WERI-Rb-1 (cell line): ENCODE data around the gene LOXL4.

Experiments used
- DNase-seq: peaks from one replicate; pipeline ENCODE4 v3.0.0-alpha.2; 2020
- H3K27ac ChIP-seq: fragments of 250-450 bp; sonication (Bioruptor Pico); 2 replicates; pipeline ENCODE4 v1.5.1; 2020; ENCODE audit warnings: mild to moderate bottlenecking, moderate library complexity
- H3K27me3 ChIP-seq: fragments of 250-450 bp; sonication (Bioruptor Pico); 2 replicates; pipeline ENCODE4 v1.5.1; 2021; ENCODE audit warnings: mild to moderate bottlenecking, low read depth, moderate library complexity; ENCODE audit not compliant: insufficient read depth, severe bottlenecking
- H3K36me3 ChIP-seq: fragments of 250-450 bp; sonication (Bioruptor Pico); 2 replicates; pipeline ENCODE4 v1.5.1; 2020; ENCODE audit warnings: mild to moderate bottlenecking, moderate library complexity
- H3K4me3 ChIP-seq: 2 replicates; pipeline ENCODE4 v1.5.1; 2011; ENCODE audit warnings: low read depth, mild to moderate bottlenecking, control low read depth, low read length
- H3K9me3 ChIP-seq: fragments of 250-450 bp; sonication (Bioruptor Pico); 2 replicates; pipeline ENCODE4 v1.5.1; 2021; ENCODE audit warnings: mild to moderate bottlenecking, moderate library complexity; ENCODE audit not compliant: severe bottlenecking
- TF ChIP-seq, protein P1 (sequence below): IDR thresholded peaks from 2 replicates; pipeline ENCODE4 v1.5.1; 2011; ENCODE audit warnings: low read depth, mild to moderate bottlenecking, control low read depth, inconsistent platforms, low read length

The LOXL4 gene

DNA sequence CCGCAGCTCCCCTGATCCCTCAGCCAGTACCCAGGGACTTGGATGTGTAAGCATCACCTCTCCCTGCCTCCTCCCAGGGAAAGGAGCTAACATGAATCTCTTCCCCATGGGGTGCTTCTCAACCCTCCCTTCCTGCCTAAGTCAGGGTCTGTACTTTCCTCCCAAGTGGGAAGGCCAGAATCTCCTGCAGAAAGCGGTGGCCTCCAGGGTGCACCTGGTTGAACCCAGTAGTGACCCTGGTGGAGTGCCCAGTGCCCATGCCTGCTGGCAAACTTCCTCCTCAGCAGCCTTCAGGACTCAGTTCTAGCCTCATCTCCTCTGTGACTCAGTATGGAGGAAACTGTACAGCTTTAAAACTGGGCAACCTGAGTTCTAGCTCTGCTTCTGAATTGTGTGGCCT lies 2.8 kb upstream of the LOXL4 start:
- Histone ChIP-seq H3K4me3 (no peak overlapping the region), H3K36me3 (no peaks in the 10 kb centered on the region), H3K27me3 (no peaks in the 10 kb centered on the region), H3K27ac (no peak overlapping the region), H3K9me3 (no peaks in the 10 kb centered on the region)
- TF ChIP-seq, protein P1, sequence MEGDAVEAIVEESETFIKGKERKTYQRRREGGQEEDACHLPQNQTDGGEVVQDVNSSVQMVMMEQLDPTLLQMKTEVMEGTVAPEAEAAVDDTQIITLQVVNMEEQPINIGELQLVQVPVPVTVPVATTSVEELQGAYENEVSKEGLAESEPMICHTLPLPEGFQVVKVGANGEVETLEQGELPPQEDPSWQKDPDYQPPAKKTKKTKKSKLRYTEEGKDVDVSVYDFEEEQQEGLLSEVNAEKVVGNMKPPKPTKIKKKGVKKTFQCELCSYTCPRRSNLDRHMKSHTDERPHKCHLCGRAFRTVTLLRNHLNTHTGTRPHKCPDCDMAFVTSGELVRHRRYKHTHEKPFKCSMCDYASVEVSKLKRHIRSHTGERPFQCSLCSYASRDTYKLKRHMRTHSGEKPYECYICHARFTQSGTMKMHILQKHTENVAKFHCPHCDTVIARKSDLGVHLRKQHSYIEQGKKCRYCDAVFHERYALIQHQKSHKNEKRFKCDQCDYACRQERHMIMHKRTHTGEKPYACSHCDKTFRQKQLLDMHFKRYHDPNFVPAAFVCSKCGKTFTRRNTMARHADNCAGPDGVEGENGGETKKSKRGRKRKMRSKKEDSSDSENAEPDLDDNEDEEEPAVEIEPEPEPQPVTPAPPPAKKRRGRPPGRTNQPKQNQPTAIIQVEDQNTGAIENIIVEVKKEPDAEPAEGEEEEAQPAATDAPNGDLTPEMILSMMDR = no peak
- no peak for DNase-seq

DNA sequence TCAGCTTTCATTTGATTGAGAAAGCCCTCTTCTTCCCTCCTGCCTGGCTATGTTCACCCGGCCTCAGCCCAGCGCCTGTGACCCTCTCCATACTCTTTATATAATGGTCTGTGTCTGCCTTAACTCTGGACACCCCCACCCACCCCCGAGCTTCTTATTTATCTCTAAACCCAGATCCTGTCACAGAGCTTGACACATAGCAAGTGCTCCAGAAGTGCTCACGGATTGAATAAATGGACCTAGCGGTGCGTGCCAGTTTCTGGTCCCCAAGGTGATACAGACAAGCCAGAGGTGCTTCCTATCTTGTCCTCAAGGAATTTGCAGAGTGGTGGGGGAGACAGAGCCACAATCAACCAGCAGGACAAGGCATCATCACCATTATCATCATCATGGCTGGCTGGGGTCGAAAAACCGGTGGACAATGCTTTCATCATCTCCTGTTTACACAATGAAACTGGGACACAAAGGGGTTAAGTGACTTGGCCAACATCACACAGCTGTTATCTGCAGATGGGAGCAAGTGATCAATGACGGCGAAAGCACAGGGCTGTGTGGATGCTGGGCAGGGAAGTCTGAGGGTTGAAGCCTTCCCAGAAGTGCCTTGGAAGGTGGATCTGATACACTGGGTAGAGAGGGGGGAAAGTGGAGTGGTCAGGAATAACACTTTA lies 2.2 kb upstream of the LOXL4 start:
- H3K27me3 ChIP-seq = no peaks in the 10 kb centered on the region
- no peak for DNase-seq
- H3K4me3 ChIP-seq = no peak overlapping the region
- peak overlapping the region; percentile 59 for H3K27ac ChIP-seq
- TF ChIP-seq, protein P1 = no peak
- H3K36me3 ChIP-seq = no peaks in the 10 kb centered on the region
- H3K9me3 ChIP-seq = no peaks in the 10 kb centered on the region

DNA sequence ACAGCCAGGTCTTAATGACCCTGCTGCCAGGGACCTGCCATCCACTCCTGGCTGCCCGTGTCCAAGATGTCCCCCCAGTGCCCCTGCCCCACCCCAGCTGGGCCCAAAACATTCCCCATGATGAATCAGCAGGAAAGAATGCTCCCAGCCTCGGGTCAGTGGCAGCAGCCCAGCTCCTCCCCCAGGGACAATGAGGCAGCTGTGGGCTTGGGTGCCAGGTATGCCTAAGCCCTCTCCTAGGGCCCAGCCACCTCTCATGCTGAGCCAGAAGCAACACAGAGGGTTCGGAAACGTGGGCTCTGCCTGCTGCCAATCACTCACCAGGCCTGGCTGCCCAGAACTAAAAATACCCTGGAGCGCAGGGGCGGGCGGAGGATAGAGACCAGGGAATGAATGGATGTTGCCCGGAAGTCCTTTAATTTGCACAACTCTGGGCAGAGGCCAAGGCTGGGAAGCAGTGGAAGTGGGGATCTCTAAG lies 1.5 kb upstream of the LOXL4 start:
- Histone ChIP-seq H3K27ac (peak overlapping the region; percentile 59), H3K36me3 (peaks cover 6% of the 10 kb centered on the region), H3K4me3 (no peak overlapping the region), H3K27me3 (no peaks in the 10 kb centered on the region), H3K9me3 (no peaks in the 10 kb centered on the region)
- no peak for DNase-seq
- TF ChIP-seq, protein P1 = no peak

DNA sequence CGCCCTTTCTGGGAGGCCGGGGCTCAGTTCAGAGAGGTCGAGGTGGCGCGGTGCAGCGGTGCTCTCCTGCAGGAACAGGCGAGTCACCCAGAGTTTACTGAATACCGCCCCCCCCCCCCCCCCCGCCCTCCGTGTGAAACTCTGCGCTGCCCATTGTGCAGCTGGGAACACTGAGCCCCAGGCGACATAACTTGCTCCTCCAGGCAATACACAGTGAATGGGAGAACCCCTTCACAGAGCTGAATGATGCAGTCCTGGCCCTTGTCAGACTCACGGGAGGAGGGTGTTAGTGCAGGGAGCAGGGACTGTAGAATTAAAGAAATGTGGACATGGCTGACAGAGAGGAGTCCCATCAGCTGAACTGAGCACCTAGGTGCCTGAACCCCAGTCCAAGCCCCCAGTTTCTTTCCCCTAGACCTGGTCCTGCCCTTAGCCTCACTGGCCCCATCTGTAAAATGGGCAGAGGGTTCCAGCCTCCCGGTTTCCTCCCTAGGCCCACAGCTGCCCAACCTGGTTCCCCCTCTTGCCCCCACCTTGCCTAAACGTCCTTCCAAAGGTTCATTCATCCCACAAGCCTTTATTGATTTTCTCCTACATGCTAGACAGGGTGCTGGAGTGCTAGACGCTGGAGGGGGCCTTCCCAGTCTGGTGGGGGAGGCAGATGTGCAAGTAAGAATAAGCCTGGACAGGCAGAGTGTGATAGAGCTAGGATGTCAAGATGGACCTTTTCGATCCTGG lies 869 bp upstream of the LOXL4 start:
- TF ChIP-seq, protein P1 = no peak
- Histone ChIP-seq H3K4me3 (peak overlapping the region; percentile 52), H3K27me3 (no peaks in the 10 kb centered on the region), H3K9me3 (no peaks in the 10 kb centered on the region), H3K36me3 (peaks cover 10% of the 10 kb centered on the region), H3K27ac (peak overlapping the region; percentile 87)
- peak; percentile 58 for DNase-seq

DNA sequence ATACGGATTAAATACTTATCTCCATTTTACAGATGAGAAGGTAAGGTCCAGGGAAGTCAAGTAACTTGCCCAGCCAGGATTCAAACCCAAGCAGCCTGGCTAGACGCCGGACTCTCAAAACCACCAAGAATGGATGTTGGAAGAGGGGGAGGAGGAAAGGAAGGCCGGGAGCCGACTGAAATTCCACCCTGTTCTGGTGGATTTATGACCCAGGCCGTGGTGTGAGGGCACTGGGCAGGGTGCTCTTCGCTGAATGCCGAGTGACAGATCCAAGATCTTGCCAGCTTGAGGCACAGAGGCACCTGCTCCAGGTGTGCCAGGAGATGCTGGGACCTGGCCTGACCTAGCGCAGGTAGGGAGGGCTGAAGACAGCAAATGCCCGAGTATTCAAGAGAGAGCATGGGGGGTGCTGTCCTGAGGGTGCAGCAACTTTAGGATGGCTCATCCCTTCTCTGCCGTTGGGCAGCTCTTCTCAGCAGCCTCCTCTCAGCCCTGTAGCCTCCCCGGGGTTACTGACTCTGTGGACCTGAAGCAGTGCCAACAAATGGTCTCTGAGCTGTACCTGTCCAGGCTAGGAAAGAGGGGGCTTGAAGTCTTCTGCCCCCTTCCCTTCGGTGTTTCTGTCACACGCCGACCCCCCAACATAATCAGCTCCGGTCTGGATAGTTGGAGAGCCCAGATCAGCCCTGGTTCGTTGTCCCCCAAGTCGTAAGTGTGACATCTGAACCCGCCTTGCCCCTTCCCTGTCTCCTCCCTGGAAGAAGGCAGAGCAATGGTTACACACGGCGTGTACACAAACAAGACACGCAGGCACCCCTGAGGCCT lies 713 bp downstream of the LOXL4 start:
- H3K27ac ChIP-seq = peak overlapping the region; percentile 98
- no peaks in the 10 kb centered on the region for H3K9me3 ChIP-seq
- H3K36me3 ChIP-seq = peaks cover 23% of the 10 kb centered on the region
- peak overlapping the region; percentile 64 for H3K4me3 ChIP-seq
- TF ChIP-seq, protein P1 = no peak
- H3K27me3 ChIP-seq = no peaks in the 10 kb centered on the region
- no peak for DNase-seq
